Fibroblast of lung (primary cell): Measurements from ENCODE around the gene KRT34. TPM values are rescaled to one million over a fixed set of nuclear protein-coding genes. Genes with fewer than 3 reads are reported as not detected.
"Not testable (repeated sequence)": the region's sequence is repeated elsewhere in the genome, so short reads cannot be mapped to it uniquely, and the experiment has no call there.

ENCODE experiments used
- DNase-seq, 2 donors: peaks; one replicate each; pipeline versions ENCODE4 v3.0.0 to v3.0.0-alpha.2; 2010; ENCODE audit warnings: low read depth in 2 of 2
- H2AFZ ChIP-seq: 2 replicates; pipeline ENCODE4 v1.5.1; 2012; ENCODE audit warnings: low read length, control low read depth, inconsistent platforms
- H3K27ac ChIP-seq: 2 replicates; pipeline ENCODE4 v1.5.1; 2011; ENCODE audit warnings: low read length, control low read depth; ENCODE audit not compliant: insufficient read depth
- H3K27me3 ChIP-seq: 2 replicates; pipeline ENCODE4 v1.5.1; 2011; ENCODE audit warnings: mild to moderate bottlenecking, low read length; ENCODE audit not compliant: control insufficient read depth, insufficient read depth
- H3K36me3 ChIP-seq: 2 replicates; pipeline ENCODE4 v1.5.1; 2011; ENCODE audit warnings: low read length; ENCODE audit not compliant: control insufficient read depth, insufficient read depth
- H3K4me1 ChIP-seq: 2 replicates; pipeline ENCODE4 v1.5.1; 2011; ENCODE audit warnings: low read length; ENCODE audit not compliant: control insufficient read depth, insufficient read depth; ENCODE audit errors: extremely low read depth
- H3K4me2 ChIP-seq: 2 replicates; pipeline ENCODE4 v1.5.1; 2011; ENCODE audit warnings: low read length, control low read depth; ENCODE audit not compliant: insufficient read depth; ENCODE audit errors: extremely low read depth
- H3K4me3 ChIP-seq, 4 experiments: fragments of 200-600 bp in 1 of 4; sonication (generic) in 1 of 4; replicated peaks in 1 of 4; 2 replicates each; pipeline ENCODE4 v1.5.1; 2011 to 2016; ENCODE audit warnings: low read length in 4 of 4, low read depth in 3 of 4, mild to moderate bottlenecking in 3 of 4, control low read depth in 2 of 4, inconsistent platforms in 1 of 4, mixed read lengths in 1 of 4; ENCODE audit not compliant: insufficient read depth in 1 of 4; ENCODE audit errors: control extremely low read depth in 1 of 4
- H3K79me2 ChIP-seq: 2 replicates; pipeline ENCODE4 v1.5.1; 2012; ENCODE audit warnings: mild to moderate bottlenecking, low read length, inconsistent platforms; ENCODE audit not compliant: control insufficient read depth, insufficient read depth
- H3K9ac ChIP-seq: 2 replicates; pipeline ENCODE4 v1.5.1; 2011; ENCODE audit warnings: mild to moderate bottlenecking, low read length, control low read depth; ENCODE audit not compliant: insufficient read depth
- H3K9me3 ChIP-seq: 2 replicates; pipeline ENCODE4 v1.5.1; 2012; ENCODE audit warnings: low read depth, low read length; ENCODE audit not compliant: control insufficient read depth, insufficient read depth
- H4K20me1 ChIP-seq: 2 replicates; pipeline ENCODE4 v1.5.1; 2011; ENCODE audit warnings: low read length; ENCODE audit not compliant: control insufficient read depth, insufficient read depth; ENCODE audit errors: extremely low read depth
- CTCF ChIP-seq, 2 donors: IDR thresholded peaks in 1 of 2; conservative IDR thresholded peaks in 1 of 2; 1 replicate in 1 of 2; 2 replicates in 1 of 2; pipeline ENCODE4 v1.5.1; 2011 to 2012; ENCODE audit warnings: low read length in 2 of 2, control low read depth in 1 of 2, inconsistent platforms in 1 of 2, low read depth in 1 of 2, mild to moderate bottlenecking in 1 of 2
- EZH2 ChIP-seq: IDR thresholded peaks from 2 replicates; pipeline ENCODE4 v1.5.1; 2012; ENCODE audit warnings: low read length, control low read depth, mild to moderate bottlenecking; ENCODE audit errors: missing control alignments
- polyA plus RNA-seq, 2 donors: library from polyadenylated mRNA; depleted of rRNA in 1 of 2; stranded (reverse) in 1 of 2; unstranded in 1 of 2; fragments of >200 nt; gene quantifications; 2 replicates each; pipeline ENCODE4 v1.2.1, GENCODE V29; 2011 to 2012; ENCODE audit warnings: missing spikeins in 1 of 2
- total RNA-seq: library from RNA; depleted of rRNA; stranded (reverse); fragments of >200 nt; gene quantifications from 2 replicates; pipeline ENCODE4 v1.2.1, GENCODE V29; 2014

KRT34 gene
- total and polyA plus RNA-seq, 2 donors (not counting 1 experiment from before 2014, with no cell fraction given): under 0.01 to 1.00 TPM

- Histone ChIP-seq H3K4me2 (no peak overlapping the region), H3K4me1 (no peaks in the 10 kb centered on the region), H3K9me3 (no peaks in the 10 kb centered on the region), H2AFZ (no peak overlapping the region), H3K36me3 (no peaks in the 10 kb centered on the region), H3K79me2 (no peaks in the 10 kb centered on the region), H3K4me3 (no peak overlapping the region), H3K9ac (no peak overlapping the region), H3K27ac (no peak overlapping the region), H4K20me1 (no peaks in the 10 kb centered on the region), H3K27me3 (peaks cover 18% of the 10 kb centered on the region)
- TF ChIP-seq EZH2 (no peak), CTCF (conservative IDR thresholded peaks at IDR 0.05 in 1 of 2, IDR thresholded peaks at IDR 0.05 in 1 of 2; ENCODE audit: low read depth in 1 of 2, low read length in 2 of 2) (no peak)
- DNase-seq: no peak
These were observed 34.0 kb downstream of the KRT34 start for GRCh38 chr17:41347869-41348760.

DNA sequence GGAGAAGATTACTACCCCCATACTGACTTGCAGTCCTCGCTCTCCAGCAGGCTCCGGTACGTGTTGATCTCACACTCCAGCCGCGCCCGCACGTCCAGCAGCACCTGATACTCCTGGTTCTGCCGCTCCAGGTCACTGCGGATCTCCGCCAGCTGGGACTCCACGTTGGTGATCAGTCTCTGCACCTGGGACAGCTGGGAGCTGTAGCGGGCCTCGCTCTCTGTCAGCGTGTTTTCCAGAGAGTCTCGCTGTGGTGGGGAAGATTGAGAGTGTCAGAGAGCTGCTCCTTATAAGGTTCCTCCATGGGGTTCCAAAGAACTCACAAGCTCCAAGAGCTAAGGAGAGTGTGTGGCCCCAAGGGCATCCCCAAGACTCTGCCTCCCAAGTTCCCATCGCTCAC, 35.7 kb downstream of the KRT34 start:
- not testable (repeated sequence) for H3K4me2 ChIP-seq, H3K4me3 ChIP-seq, DNase-seq, H3K9ac ChIP-seq, H3K27ac ChIP-seq, H4K20me1 ChIP-seq, H3K4me1 ChIP-seq, H2AFZ ChIP-seq, H3K36me3 ChIP-seq, H3K79me2 ChIP-seq, H3K9me3 ChIP-seq
- H3K27me3 ChIP-seq: peaks cover 13% of the 10 kb centered on the region

DNA sequence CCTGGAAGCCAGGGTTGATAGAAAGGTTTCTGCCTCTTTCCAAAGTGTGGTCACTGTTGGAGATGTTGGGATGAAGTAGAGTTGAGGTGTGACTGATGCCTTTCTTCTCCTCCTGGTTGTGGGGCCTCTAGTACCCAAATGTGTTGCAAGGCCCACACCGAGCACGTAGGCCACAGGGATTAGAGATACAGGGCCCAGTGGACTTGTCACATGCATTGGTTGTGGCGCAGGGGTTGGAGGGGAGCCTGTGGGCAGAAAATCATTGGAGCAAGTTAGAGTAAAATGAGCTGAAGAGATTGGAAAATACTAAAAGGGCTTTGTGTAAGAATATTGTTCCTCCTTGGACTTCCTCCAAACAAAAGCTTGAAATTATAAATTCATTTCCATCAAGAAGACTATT, 36.1 kb downstream of the KRT34 start:
- H3K36me3 ChIP-seq: no peaks in the 10 kb centered on the region
- H3K9ac ChIP-seq: no peak overlapping the region
- H4K20me1 ChIP-seq: no peaks in the 10 kb centered on the region
- no peak for DNase-seq
- H3K9me3 ChIP-seq: no peaks in the 10 kb centered on the region
- no peak overlapping the region for H3K4me2 ChIP-seq
- no peak overlapping the region for H3K4me3 ChIP-seq
- no peaks in the 10 kb centered on the region for H3K79me2 ChIP-seq
- H3K27me3 ChIP-seq: peaks cover 10% of the 10 kb centered on the region
- H2AFZ ChIP-seq: no peak overlapping the region
- no peaks in the 10 kb centered on the region for H3K4me1 ChIP-seq
- TF ChIP-seq EZH2 (no peak), CTCF (conservative IDR thresholded peaks at IDR 0.05 in 1 of 2, IDR thresholded peaks at IDR 0.05 in 1 of 2; ENCODE audit: low read depth in 1 of 2, low read length in 2 of 2) (no peak)
- H3K27ac ChIP-seq: no peak overlapping the region
